SKM-1 (cell line): Measurements from ENCODE around the gene CALHM4.

Source experiments
- DNase-seq: peaks from one replicate; lab custom pipeline; 2025; ENCODE audit not compliant: unreplicated experiment; lab: John Stamatoyannopoulos, UW

CALHM4 gene, protein sequence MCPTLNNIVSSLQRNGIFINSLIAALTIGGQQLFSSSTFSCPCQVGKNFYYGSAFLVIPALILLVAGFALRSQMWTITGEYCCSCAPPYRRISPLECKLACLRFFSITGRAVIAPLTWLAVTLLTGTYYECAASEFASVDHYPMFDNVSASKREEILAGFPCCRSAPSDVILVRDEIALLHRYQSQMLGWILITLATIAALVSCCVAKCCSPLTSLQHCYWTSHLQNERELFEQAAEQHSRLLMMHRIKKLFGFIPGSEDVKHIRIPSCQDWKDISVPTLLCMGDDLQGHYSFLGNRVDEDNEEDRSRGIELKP

DNA sequence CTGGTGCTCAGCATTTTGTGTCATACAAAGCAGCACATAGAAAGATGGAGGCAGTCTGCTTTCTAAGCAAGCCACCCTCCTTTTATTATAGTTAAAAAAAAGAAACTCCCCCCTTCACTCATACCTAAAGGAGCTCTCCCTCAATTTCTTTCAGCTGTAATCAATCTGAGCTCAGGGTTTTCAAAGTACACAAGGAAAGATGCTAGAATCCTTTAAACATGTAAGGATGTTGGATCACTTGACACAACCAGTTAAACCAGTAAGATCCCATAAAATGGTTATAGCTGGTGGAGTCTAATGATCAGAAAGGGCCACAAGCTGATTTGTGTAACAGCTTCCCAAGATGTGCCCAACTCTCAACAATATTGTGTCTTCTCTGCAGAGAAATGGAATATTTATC lies at the start of gene CALHM4:
CALHM4 (plus strand) TSS at position 301 of the 400 bp plus-strand sequence; CDS start at position 344, 43 bp downstream.
- no peak for DNase-seq

DNA sequence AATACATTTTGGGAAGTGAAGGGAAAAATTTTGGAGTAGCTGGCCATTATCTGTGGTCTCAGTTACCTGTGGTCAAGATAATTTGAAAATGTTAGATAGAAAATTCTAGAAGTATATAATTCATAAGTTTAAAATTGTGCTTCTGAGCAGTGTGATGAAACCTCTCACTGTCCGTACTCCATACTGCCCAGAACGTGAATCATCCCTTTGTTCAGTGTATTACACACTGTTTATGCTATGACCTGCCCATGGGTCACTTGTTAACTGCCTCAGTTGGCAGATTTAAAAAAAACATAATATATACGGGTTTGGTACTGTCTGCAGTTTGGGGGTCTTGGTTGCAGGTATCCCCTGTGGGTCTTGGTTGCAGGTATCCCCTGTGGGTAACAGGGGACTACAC lies 46.2 kb upstream of the CALHM4 start:
- no peak for DNase-seq

DNA sequence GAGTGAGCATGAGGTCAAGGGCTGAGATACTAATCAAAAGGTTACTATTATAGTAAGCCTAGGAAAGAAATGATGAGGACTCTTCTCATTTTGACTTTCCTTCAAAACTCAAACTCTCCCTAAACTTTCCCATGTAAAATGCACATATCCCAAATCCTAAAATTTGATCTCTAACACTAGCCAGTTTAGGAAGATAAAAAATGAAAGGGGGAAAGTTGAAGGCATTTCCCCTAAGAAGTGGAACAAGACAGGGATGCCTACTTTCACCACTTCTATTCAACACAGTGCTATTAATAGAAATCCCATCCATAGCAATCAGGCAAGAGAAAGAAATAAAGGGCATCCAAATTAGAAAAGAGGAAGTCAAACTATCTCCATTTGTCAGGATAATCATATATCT lies 45.0 kb upstream of the CALHM4 start:
- DNase-seq = no peak

DNA sequence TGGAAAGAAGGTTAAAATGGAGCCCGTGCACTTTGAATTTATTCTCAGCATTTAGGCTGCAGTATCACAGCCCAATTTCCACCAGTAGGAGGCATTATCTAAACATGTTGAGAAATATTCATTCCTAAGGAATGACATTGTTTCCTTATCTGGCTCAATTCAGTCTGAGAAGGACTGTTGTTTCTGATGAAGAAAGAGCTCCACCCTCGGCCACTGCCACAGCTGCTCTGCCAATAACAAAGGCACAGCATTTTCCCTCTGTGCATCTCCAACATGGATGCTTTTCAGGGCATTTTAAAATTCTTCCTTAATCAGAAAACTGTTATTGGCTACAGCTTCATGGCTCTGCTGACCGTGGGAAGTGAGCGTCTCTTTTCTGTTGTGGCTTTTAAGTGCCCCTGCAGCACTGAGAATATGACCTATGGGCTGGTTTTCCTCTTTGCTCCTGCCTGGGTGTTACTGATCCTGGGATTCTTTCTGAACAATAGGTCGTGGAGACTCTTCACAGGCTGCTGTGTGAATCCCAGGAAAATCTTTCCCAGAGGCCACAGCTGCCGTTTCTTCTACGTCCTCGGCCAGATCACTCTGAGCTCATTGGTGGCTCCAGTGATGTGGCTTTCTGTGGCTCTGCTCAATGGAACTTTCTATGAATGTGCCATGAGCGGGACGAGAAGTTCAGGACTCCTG lies 42.0 kb upstream of the CALHM4 start, which contains the start of gene CALHM5:
CALHM5 (plus strand) TSS at position 216 of the 687 bp plus-strand sequence; CDS start at position 274, 58 bp downstream.
- no peak for DNase-seq

DNA sequence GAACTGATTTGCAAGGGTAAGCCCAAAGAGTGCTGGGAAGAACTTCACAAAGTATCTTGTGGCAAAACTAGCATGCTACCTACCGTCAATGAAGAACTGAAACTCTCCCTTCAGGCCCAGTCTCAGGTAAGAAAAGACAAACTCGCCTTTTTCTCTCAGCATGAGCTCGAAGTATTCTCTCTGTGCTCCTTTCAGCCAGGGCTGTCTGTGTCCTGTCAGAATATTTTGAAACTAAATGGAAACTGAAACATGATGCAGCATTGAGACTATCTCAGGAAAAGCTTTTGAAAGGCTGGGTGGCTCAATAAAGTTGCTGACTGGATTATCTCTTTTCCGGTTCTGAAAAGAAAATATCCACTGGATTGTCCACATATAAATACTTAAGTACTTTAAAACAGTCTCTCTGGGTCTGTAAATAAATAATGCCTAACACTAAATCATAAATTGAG lies 41.4 kb upstream of the CALHM4 start:
- DNase-seq = no peak

DNA sequence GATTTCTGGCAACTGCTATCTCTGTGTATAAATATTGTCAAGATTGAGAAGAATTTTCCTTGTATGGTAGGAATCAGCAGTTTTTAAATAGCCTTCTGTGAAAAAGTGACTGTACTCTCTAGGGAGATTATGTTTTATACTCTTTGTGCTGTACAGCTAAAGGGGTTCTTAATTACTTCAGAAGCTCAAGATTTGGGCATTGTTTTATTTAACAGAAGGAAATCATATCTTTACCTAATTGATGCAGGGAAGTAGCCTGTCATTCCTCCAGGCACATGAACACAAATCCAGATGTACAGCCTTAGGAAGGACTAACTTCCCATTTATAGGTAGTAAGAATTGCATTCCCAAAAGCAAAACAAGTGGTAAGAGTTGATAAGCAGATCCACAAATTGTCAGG lies 40.8 kb upstream of the CALHM4 start:
- DNase-seq = no peak

DNA sequence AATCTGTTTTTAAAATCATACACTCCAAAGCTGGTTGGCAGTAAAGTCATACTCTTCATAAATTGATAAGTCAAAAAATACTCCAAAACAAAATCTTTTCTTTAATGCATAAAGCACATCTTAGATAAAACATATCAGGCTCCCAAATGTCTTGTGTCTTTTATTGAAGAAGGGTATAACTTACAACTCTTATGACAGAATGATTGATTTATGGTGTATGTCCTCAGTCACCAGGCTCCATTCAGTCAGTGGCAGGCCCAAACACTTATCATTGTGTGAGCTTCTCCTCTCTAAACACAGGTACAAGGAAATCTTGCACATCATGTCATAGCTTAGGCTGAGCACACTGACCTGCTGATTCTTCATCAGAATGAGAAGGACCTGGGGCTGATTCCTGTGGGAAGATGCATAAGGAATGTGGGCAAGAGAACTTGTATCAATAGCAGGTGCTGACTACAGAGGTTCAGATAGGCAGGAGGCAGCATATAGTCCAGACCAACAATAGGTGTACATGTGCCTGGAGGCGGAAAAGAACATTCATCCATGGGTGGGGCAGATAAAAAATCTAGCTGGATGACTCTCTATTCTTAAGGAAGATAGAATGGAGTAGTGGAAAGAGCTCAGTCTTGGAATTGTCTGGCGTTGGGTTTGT lies 40.2 kb upstream of the CALHM4 start:
- DNase-seq = no peak

DNA sequence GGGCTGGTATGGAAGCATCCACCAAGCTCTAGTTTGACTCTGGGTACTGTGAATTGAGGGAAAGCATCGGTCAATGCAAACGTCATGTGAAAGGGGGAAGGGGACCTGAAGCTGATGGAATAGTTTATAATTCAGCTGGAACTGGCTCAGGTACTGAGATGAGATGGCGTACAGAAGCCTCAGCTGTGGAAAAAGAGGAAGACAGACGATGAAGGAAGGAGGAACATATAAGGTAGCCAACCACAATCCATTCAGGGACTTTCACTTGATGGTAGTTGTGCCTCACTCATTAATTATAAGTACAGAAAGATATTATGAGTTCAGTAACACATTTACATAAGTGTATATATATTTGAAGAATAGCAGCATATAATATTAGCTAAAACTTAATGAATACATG lies 39.4 kb upstream of the CALHM4 start:
- peak; percentile 54 for DNase-seq

DNA sequence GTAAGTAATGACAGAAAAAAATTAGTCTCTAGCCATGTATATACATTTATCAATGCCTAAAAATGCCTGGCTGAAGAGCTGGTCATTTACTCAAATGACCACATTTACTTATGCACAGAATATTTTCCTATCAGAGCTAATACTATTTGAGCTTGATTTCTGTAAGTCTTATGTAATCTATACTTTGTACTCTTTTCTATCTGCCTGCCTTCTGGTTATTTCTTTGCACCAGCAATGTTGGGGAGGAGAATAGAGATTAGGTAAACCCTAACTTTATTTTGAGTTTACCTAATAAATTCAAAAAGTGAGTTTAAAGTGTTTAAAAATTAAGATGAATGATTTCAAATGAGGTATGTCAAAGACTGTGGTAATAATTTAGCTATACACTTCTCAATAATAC lies 38.4 kb upstream of the CALHM4 start:
- no peak for DNase-seq

DNA sequence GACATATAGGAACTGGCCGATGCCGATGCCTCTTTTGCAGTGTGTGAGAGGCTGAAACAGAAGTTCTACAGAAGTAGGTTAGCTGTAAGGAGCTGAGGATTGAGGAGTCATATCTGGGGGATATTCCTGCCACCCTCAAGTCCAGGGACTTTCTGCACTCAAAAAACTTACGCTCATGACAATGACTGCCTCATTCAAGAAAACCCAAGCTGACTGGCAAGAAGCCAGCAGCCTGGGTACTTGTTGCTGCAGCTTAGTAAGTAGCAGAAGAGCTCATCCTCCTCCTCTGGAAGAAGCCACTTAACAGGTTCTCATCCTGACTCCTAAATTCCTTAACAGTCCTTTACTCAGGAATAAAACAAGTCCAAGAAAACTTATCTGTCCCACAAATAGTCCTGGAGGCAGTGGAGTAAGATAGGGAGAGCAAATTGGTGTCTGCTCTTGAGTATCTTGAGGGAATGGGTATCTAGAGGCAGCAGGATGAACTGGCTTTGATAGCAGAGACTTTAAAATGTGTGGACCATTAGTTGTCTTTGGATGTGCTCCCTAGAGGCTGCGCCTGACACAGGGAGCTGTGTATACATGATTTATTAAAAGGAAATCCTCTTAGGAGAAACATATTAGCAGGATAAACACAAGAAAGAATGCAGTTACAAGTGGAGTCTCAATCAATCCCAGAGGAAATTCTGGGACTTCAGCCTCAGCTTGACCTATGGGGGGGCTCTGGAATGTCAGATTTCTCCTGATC lies 34.8 kb upstream of the CALHM4 start:
- DNase-seq = no peak

DNA sequence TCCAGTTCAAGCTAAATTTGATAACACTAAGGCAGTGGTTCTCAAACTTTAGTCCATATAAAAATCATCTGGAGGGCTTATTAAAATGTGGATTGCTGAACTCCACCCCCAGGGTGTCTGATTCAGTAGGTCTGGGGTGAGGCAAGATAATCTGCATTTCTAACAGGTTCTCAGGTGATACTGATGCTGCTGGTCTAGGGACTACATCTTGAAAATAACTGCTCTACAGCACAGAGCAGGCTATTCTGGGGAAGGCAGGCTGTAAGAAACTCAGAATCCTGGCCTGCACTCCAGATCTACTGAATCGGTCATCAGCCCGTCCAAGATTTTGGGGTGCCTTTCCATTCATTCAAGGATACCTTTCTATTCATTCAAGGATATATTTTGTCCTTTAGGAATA lies 30.7 kb upstream of the CALHM4 start:
- no peak for DNase-seq

DNA sequence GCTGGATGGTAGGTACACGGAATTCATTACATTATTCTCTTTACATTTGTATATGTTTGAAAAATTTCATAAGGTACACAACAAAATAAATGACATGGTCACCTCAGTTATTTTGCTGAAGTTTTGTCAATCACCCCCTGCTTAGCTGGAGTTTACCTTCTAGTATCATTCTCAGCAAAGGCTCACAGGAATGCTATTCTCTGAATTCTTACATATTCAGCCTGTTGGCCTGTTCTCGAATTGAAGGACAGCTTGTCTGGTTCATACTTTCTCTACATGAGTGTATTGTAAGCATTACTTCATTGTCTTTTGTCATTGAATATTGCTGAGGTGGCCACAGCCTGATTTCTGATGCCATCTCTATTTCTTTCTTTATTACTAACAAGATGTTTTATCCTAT lies 29.3 kb upstream of the CALHM4 start:
- no peak for DNase-seq

DNA sequence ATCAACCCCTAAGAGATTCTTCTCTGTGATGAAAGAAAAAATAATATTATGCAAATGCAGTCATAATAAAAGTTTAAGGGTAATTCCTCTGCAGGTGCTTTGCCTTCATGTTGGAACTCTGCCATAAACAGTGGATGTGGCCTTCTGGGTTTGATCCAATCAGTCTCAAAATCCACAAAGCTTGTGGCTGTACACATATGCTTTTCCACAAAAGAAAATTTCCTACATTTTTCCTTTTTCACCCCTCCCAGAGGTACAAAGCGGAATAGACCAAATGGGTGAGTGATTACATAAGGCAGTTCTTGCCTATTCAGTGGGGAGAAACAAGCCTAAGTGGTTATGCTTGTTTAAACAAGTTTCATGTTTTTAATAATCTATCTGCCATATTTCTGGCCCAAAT lies 25.4 kb upstream of the CALHM4 start:
- no peak for DNase-seq

DNA sequence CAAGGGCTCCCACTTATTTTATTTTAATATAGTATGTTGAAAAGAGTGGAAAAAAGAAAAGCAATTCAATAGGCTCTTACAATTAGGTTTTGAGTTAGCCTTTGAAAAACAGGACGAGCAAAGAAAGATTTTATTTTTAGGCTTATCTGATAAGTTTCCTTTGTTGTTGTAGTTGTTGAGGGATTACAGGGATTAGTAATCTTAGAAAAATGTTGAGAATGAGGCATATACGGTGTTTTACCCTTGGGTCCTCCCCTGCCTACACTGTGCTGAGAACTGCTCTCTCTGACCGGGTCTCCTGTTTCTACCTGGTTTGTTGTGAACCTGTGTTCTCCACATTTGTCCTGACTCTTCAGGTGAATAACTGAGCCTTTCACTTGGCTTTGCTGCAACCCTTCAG lies 24.8 kb upstream of the CALHM4 start:
- DNase-seq = no peak

DNA sequence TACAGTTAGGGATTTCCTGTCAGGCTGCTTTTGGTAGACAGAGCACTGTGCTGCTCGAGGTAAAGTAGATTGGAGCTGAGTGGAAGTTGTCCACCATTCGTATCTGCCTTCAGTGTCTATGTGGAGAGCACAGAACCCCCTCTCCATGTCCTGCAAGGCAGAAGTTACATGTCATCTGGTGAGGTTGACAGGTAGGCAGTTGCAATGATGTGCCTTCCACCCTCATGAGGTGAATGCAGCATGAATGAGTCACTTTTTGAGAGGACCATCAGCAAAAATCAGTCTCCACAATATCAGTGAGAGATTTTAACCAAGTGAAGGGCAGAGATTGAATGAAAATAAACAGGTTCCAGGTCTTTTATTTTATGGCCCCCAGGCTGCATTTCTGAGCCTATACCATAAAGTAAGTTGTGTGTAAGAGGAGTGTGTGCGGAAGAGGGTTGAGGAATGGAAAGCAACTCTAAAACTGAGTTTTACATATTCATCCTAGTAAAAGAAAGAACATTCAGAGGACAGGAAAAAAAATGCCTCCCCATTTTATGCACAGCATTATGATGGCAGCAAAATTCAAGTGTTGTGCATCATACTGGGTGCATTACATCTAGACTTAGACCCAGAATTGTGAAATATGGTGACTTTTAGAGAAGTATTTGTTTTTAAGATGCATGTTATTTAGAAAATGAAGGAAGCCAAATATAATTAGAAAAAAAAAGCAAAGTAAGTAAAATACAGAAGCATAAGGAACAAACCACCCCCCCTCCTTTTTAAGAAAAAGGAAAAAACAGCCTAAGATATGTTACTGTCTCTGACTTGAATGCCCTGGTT lies 23.9 kb upstream of the CALHM4 start:
- no peak for DNase-seq

DNA sequence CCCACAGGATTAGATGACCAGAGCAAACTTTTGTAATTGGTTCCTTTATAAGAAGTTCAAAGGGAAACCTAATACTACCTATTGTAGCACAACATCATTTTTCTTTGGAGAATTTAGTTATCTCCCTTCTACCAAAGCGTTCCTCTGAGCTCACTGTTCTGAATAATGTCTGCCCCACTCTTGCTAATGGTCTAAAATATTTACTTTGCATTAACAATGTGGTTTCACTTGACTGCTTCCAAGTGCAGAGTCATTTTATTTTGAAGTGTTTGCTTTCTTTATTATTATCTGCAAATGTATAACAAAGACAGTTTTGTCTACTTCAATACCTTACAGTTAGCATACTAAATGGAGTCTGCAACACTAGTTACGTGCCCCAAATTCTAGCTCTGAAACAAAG lies 23.1 kb upstream of the CALHM4 start:
- DNase-seq = no peak

DNA sequence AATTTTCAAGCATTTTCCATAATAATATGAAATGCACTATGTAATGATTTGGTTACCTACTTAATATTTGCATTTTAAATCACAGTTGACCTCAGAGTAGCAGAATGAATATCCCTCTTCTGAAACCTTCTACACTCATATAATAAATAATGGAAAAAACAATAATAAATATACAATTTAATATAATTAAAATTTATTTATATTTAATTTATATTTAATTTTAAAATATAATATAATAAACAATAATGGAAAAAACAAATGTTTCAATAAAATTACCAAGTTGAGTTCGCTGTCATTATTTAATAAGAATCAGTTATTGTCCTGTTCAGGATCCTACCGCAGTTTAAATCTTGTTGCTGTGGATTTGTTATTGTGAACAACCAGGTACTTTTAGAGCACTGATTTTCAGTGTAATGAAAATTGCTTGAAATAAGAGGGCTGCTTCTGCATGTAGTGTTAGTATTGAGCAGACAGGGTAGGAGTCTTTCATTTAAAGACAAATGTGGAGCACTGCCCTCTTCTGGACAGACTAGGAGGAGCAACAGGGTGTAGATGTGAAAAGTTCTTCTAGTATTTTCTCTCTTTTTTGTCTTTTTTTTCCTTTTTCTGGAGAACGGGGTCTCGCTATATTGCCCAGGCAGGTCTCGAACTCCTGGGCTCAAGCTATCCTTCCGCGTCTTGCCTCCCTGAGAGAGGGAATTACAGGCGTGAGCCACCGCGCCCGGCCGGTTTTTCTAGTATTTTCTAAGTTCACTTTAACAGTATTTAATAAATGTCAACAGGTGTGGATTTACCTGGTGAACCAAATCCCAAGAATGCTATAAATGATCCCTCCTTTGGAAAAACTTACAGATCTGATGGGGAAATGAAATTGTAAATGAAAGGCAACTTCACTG lies 21.6 kb upstream of the CALHM4 start:
- peak; percentile 80 for DNase-seq

DNA sequence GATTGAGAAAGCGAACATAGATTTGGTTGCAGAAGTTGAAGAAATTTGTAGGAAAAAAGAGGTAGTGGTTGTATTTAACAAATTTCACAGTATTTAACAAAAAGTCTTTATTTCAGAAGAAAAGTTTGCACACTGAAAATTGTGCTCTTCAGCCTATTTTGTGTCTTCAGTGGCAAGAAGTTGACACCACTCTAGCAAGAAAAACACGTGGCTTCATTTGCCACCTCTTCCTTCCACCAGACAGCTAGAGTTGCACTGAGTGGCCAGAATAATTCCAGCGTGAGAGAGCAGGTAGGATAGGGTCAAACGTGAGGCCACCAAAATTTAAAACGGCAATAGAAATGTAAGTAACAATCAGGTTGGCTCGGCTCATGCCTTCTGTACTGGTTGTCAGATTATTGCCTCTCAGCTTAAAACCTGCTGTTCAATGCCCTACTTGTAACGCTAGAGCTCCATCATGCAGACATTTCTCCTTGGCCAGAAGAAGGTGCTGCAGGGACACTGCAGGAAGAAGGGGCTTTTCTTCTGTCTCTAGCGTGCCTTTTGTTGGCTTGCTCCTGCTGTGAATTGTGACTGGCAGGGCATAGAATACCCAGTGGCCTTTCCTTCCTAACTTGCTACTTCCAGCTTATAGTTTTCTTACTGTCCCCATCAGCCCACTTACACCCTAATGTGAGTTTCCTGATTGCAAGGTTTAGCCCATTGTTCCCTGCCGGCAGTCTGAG lies 20.2 kb upstream of the CALHM4 start:
- DNase-seq = no peak

DNA sequence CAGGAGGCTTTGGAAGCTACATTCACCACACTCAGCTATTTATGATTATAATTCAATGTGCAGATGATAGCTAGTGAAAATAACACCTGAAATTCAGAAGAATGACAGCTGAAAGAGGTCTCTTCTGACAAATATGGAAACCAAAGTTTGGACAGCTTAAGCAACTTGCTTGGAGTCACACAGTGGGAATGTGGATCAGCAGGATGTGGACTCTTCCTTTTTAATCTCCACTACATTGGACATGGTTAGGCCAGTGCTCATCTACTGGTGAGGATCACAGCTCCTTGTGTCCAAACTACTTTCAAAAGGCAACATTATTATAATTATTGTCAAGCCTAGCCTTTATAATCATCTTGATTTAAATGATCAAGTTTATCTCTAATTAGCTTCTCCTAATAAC lies 18.4 kb upstream of the CALHM4 start:
- no peak for DNase-seq
